GM21381 (cell line): ENCODE data around the gene PSAP.

Source experiments
- ATAC-seq: cut with Tn5 transposase; IDR thresholded peaks from one replicate; pipeline ENCODE4 v1.9.1; 2021; ENCODE audit warnings: mild to moderate bottlenecking, moderate library complexity; ENCODE audit not compliant: unreplicated experiment

Gene PSAP

DNA sequence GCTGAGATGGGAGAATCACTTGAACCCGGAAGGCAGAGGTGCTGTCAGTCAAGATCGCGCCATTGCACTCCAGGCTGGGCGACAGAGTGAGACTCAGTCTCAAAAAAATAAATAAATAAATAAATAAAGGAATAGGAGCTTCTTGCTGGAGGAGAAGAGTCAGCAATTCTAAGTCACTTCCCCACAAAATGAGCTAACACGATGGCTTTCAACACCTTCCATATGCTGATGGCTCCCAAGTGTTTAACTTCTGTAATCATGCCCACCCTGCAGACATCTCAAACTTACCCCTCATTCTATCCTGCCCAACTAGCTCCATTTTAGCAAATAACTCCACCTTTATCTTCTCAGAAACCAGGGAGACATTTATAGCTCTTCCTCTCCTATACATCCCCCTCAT is 21.2 kb downstream of the PSAP start:
- ATAC-seq: no peak

DNA sequence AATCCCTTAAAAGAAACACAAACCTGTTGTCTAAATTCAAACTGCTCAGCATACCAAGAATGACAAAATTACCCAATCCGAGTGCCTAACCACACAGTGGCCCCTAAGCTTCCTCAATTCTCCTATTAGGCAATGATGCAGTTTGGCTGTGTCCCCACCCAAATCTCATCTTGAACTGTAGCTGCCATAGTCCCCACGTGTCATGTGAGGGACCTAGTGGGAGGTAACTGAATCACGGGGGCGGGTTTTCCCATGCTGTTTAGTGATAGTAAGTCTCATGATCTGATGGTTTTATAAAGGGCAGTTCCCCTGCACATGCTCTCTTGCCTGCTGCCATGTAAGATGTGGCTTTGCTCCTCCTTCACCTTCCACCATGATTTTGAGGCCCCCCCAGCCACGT is 21.9 kb downstream of the PSAP start:
- no peak for ATAC-seq

DNA sequence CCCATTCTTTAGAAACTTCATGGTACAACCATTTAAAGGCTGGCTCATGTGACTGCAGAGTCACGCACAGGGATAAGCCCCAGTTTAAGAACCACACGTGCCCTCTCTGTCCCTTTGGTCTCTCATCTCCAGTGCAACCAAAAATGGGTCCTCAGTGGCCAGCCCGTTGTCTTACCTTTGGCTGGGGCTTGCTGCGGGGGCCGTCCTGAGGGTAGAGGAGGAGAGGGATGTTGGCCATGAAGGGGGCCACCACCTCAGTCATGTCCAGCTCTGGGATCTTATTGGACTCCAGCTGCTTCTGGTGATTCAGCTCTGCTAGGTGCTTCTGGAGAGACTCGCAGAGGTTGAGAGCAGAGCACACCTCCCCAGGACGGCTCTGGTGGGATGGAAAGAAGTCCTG is 22.3 kb downstream of the PSAP start:
- ATAC-seq: no peak

DNA sequence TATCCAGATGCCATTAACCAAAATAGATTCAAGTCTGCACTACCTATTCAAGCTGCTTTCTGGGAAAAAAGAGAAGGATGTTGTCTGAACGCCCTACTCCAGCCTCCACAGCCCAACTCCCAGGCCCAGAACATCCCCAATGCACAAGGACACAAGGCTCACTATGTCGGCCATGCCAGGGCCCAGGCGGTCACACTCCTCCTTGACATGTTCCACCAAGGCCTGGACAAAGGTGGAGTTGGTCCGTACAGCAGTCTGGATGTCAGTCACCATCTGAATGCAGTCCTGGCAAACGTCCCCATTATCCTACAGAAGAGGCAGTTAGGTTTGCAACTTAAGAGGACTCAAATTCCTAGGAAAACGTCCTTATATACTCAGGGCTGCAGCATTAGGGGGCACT is 23.2 kb downstream of the PSAP start:
- ATAC-seq: no peak

DNA sequence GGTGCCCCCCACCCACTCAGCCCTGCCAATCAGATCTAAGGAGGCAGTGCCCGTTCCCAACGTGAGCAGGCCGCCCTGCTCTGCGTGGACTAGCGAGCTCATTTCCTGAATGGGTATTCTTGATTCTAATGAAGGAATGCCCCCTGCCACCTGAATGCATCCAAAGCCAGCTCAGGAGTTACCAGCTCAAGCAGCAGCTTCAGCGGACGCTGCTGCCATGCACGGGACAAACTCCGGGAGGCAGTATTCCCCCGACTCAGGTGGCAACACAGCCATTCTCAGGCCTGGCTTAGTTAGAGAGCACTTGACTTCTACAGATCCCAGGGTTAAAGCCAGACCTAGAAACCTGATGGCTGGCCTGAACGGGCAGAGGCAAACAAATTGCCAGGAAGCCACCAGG is 25.8 kb downstream of the PSAP start:
- no peak for ATAC-seq

DNA sequence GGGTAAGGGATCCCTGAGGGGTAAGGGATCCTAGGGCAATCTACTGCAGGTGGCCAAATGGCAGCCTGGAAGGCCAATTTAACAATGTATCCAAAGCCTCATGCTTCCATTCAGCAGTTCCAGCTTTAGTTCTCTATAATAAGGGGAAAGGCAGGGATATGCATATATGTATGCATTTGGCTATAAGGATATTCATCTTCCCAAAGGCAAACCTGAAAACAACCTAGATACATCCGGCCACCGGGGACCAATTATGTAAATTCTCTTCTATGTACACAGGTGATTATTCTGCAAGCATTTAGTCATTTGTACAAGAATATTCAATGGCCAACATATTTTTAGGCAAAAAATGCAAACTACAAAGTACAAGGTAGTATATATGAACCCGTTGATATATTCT is 26.7 kb downstream of the PSAP start:
- ATAC-seq: no peak

DNA sequence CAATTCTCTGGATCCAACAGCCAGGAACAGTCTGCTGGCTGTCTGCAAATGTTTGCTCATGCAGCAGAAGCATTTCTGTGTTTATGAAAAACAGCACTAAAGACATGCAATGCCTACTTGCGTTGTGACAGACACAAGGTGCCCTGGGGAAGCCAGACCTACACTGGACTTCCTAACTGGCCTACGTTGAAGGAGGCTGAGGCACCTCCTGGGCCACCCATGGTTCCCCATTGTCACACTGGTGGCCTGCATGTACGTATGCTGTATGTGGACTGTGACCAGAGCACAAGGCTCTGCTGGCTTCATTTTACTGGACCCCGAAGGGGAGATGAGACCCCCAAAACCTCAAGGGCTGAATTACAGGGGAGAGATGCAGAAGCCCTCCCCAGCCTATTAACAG is 27.7 kb downstream of the PSAP start:
- ATAC-seq: no peak

DNA sequence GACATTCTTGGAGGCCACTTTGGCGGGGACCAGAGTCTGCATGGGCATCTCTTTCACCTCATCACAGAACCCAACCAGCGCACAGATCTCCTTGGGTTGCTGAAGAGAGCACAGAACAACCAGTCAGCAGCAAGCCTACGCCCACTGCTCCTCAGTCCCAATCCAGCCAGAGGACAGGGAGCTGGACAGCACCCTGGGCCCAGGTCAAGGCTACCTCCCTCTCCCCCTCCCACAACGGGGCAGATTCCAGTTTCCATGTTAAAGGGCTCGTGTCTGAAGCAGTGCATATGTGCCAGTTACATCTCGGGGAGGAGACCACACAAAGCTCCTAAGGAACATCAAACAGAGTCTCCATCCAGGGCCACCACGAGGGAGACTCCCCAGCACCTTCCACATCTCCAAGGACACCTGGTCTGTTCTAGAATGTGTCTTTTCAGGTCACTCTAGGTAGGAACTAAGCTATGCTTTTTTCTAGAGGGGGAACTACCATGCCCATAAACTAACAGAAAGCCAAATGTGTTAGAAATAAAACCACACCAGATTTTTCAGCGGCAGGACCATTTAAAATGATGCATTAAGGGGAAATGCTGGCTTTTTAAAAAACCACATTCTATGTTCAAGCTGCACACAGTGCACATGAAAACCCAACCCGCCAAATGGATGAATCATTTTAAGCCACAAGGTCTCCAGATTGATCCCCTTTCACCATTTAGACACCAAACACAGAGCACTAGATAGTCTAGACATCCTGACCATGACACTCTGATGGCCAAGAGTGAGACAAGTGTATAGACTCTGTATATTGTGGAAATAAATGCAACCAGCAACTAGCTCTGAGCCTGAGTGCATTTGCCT is 28.9 kb downstream of the PSAP start:
- ATAC-seq: no peak

DNA sequence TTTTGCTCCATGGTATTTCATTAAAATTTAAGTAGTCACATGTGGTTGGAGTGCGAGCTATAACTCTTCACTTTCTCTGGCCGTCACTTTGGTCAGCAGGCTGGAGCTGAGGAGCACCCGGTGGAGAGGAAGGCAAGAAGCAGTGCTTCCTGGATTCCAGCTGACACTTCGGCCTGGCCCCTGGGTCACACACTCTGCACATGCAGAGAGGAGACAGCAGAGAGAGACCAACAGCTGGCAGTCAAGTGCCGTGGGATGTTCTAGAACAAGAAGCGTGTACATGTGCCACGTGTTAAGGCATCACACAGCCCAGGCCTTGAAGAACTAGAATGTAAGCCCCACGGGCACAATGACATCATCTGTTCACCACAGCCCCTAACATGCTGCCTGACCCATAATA is 30.1 kb downstream of the PSAP start:
- no peak for ATAC-seq

DNA sequence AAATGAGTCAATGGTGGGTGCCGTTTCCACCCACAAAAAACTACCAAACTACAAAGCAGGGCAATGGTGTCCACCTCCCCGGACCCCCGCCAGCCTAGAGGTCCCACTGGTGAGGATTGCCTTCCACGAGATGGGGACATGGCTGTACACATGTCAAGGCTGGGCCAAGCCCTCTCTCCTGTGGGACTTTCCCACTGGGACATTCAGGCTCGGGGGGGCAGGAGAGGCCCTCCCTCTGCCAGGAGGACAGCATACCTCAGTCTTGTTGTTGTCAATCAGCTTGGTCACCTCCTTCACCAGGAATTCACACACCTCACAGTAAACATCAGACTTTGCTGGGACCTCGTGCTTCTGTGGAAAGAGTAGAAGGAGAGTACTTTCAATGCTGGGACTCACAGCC is 31.1 kb downstream of the PSAP start:
- ATAC-seq: no peak

DNA sequence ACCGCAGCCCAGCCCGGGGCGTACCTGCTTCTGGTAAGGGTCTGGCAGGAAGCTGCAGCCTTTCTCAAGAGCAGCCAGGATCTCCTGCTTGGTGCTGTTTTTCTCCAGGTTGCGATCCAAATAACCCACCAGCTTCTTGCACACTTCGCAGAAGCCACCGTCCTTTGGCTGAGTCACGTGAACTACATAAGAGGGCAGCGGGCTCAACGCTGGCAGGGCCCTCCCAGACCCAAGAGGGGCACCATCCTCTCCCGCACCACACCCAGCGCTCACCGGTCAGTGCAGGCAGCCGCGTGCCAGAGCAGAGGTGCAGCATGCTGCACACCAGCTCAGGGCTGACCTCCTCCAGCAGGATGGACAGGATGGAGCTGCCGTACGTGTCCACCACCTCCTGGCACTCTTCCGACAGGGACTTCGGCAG is 31.6 kb downstream of the PSAP start:
- ATAC-seq: no peak

DNA sequence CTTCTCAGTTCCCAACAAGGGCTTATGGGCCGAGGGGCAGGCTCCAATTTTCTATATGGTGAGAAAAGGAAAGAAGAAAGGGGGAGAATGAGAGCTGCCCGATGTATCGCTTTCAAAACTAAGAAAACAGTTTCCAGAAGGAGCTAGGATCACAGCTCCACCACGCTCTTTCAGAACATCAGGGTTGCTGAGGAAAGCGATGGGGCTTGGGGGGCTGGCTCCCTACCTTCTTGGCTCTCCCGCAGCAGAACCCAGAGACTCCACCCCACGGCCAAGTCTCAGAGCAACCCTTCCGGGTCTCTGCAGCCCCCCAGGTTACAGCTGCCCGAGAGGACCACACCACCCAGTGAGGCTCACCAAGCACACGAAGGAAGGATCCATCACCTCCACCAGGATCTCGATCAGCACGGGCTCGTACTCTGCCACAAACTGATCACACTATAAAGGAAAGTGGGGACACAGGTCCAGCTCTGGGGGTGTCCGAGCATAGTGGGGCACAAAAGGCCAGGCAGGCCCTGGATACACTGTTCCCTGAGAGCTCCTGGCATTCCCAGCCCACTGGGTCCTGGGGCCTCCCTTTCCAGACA is 32.3 kb downstream of the PSAP start:
- no peak for ATAC-seq

DNA sequence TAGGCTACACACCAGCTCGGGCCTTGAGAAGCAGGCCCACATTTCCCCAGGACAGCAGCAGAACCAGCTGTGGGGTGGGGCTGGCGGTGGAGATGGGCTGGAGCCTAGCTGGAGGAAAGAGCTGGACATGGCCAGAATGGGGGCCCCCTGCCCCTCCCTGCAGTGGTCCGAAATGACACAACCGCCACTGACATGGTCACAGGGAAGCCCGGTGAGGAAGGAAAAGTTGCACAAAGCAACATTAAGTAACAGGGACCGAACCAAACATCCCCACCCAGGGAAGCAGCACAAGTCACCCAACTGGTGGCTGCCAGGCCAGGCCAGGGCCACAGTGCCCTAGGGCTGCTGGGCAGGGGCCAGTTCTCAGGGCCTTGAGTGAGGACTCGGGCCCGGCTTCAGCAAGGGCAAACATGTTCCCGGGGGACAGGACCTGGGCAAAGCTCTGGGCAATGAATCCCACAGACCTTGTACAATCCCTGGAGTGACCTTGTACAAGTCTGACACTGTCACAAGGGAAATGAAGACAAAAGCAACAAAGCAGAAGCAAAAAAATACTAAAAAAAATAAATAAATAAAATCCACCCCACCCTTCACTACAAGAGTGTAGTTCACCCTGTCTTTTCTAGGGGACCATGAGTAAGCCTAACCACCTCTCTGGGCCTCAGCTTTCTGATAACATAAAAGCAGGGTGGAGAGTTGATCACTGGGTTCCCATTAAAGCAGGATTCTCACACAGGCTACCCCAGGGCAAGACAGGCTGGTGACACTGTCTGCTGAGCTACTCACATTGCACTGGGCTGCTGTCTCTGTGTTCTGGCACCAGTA is 33.0 kb downstream of the PSAP start:
- no peak for ATAC-seq

DNA sequence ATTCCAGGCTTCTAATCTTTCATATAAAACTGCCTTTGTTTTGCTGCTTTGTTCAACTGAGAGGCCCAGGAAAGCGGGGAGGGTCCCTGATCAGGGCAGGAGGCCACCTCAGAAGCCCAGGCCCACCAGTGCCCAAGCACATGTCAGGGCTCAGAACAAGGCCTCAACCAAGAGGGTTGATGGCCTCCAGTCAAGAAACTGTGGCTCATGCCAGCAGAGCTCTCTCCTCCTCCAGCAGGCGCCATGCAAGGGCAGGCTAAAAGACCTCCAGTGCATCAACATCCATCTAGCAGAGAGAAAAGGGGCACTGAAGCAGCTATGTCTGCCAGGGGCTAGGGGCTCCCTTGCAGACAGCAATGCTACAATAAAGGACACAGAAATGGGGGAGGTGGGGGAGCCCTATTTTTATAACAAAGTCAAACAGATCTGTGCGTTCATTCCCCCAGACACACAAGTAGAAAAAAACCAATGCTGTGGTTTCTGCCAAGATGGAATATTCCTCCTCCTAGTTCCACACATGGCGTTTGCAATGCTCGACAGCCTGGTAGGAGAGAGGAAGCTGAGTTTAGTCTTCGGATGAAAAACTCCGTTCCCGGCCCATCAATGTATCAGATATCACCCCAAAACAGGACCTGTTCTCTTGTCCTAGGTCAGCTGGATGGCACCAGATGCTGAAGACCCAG is 34.0 kb downstream of the PSAP start:
- no peak for ATAC-seq

DNA sequence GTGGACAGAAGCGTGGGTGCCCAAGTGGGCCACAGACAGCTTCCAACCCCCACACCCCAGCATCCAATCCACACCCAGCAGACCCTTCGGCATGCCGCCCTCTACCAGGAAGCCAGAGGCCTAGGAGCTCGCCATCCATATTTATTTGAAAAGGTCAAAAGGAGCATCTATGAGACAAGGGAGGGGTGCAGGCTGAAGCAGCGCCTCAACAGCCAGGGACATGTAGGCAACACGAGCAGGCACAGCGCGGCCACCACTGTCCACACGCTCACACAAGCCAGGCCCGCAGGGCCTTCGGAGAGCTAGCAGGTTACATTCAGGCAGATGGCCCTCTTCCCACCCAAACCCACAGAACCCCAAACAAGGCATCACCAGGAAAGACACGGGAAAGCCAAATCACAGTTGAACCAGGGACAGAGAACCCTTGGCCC is 34.6 kb downstream of the PSAP start:
- ATAC-seq: no peak

DNA sequence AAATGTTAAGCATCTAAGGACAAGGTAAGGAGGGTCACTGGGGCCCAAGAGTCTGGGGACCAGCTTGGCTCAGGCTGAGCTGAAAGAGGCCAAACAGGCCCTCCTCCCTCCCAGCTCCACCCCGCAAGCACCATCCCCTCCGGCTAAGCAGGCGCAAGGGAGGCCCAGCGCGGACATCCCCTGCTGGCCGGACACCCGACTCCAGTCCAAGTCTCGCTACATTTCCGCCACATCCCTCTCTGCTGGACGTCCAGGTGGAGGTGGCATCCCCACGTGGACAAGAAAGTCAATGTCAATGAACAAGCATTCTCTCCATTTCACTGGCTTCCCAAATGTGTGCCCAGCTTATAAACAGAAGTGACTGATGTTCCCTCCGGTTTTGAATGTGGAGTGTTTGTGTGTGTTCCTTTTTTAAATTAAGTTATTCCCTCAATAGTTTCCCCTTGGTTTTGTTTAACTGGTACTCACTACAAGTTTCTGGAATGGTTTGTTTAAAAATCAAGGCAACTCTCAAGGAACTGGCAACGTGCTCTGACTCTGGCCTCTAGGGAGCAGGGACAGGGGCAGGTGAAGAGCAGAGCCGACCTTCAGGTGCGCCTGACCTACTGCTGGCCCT is 35.4 kb downstream of the PSAP start:
- ATAC-seq: no peak

DNA sequence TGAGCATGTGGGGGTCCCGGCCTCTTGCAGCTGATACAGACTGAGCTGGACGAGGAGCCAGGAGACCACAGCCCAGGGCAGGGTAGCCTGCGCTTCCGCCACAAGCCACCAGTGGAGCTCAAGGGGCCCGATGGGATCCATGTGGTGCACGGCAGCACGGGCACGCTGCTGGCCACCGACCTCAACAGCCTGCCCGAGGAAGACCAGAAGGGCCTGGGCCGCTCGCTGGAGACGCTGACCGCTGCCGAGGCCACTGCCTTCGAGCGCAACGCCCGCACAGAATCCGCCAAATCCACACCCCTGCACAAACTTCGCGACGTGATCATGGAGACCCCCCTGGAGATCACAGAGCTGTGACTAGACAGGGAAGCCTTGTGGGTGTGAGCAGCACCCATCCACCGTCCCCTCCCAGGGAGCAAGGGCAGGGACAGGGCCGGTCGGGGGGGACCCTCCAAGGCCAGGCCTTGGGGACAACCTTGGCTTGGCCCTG is 36.1 kb downstream of the PSAP start:
- ATAC-seq: no peak

DNA sequence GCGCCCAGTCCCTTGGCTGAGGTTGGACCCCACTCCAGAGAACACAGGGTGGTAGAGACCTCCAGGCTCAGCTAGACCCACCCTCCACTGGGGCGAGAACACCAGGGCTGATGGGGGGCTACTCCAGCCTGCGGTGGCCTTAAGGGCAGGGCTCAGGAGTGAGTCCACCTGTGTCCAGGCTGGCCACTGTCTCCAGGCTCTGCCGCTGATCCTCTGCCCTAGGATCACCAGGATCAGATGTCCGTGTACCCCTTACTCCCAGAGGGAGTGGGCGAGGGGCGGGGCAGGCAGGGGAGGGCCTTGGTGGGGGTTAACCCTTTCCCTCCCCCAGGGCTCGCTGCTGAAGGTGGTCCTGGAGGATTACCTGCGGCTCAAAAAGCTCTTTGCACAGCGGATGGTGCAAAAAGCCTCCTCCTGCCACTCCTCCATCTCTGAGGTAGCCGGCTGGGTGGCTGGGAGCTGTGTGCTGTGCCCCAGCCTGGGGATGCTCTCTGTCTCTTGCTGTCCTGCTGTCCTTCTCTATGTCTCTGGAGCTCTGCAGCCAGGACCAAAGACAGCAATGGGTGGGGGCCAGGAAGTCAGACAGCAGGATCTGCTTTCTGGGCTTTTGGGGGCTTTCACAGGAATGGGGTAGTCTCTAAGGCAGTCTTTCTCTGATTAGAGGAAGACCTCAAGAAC is 38.0 kb downstream of the PSAP start:
- no peak for ATAC-seq

DNA sequence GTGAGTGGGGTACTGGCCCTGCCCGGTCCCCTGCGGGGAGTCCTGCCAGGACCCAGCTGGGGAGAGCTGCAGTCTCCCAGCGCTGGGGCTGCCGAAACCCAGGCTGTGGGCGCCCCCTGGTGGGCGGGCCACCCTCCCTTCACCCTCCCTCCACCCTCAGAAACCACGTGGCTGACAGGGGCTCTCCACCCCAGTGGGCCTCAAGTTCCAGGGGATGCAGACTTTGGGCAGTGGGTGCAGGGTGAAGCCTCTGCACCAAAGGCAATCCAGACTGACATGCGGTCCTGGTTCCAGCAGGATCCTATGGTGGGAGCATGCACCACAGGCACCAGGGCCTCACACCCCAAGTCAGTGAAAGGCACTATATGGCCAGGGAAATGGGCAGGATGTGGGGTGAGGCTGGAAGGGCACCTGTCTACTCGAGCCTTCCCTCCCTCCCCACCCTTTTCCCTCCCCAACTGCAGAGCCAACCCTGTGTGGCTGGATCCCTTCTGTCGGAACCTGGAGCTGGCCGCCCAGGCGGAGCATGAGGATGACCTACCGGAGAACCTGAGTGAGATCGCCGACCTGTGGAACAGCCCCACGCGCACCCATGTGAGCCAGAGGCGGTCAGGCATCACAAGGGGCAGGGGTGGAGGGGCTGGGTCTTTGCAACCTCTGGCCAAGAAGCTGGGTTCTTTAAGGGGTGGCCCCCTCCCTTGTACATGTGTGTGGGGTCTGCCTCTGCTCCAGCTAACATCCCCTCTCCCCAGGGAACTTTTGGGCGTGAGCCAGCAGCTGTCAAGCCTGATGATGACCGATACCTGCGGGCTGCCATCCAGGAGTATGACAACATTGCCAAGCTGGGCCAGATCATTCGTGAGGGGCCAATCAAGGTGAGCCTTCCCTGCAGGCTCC is 38.8 kb downstream of the PSAP start:
- peak; percentile 71 for ATAC-seq
